HepG2 (cell line): Measurements from ENCODE around the gene THBS4. TPM values are rescaled to one million over a fixed set of nuclear protein-coding genes. Genes with fewer than 3 reads are reported as not detected.

Experiments used
- ATAC-seq: fragments of 200-7000 bp; cut with Tn5 transposase; 3 replicates; pipeline ENCODE4 v1.9.1; 2020; ENCODE audit warnings: mild to moderate bottlenecking, moderate library complexity
- BruUV-seq: library from RNA; stranded (reverse); fragments of 400-500 nt; replicated peaks from 2 replicates; lab custom pipeline; 2021; lab: Mats Ljungman, UMichigan
- CTCF ChIA-PET: fragments of 300-600 bp; formaldehyde crosslinking; extraction: SDS; loops from one replicate; lab custom pipeline; 2021; ENCODE audit warnings: low total read pairs, inconsistent platforms, low intra/inter-chr PET ratio; lab: Yijun Ruan, JAX
- POLR2A ChIA-PET: fragments of 350-600 bp; sonication (Branson Sonifier 250); formaldehyde crosslinking; loops from one replicate; lab custom pipeline; 2020; ENCODE audit warnings: antibody characterized with exemption, inconsistent platforms; lab: Yijun Ruan, JAX
- DNase-seq: peaks from one replicate; pipeline ENCODE4 v3.0.0-alpha.2; 2015; ENCODE audit warnings: low spot score
- FAIRE-seq: peaks from 3 replicates; lab custom pipeline; 2011; peaks lifted over from hg19 to GRCh38; lab: Jason Lieb, UNC
- H2AFZ ChIP-seq: one replicate; pipeline ENCODE4 v1.6.1; 2011; ENCODE audit warnings: low read length, inconsistent platforms
- H3K27ac ChIP-seq: fragments of 300-600 bp; 3 replicates; pipeline ENCODE4 v1.8.0; 2011; ENCODE audit warnings: mixed run types, mild to moderate bottlenecking, mixed read lengths, low read length, inconsistent platforms; ENCODE audit not compliant: insufficient read depth; ENCODE audit errors: extremely low read length
- H3K27me3 ChIP-seq, 2 experiments: fragments of 200-600 bp in 1 of 2; 2 replicates in 1 of 2; 3 replicates in 1 of 2; pipeline versions ENCODE4 v1.6.0 to v1.8.0; 2011; ENCODE audit warnings: low read length in 2 of 2, mild to moderate bottlenecking in 2 of 2, moderate library complexity in 2 of 2, inconsistent platforms in 1 of 2; ENCODE audit not compliant: insufficient read depth in 2 of 2, control insufficient read depth in 1 of 2
- H3K36me3 ChIP-seq, 2 experiments: fragments of 200-600 bp in 1 of 2; replicated peaks in 1 of 2; 2 replicates in 1 of 2; 3 replicates in 1 of 2; pipeline versions ENCODE4 v1.5.1 to v1.8.0; 2011; ENCODE audit warnings: low read length in 2 of 2, inconsistent platforms in 1 of 2; ENCODE audit not compliant: insufficient read depth in 2 of 2, control insufficient read depth in 1 of 2
- H3K4me1 ChIP-seq: 2 replicates; pipeline ENCODE4 v1.5.1; 2012; ENCODE audit warnings: low read length, inconsistent platforms; ENCODE audit not compliant: insufficient read depth
- H3K4me2 ChIP-seq: 2 replicates; pipeline ENCODE4 v1.6.0; 2011; ENCODE audit warnings: low read depth, low read length, inconsistent platforms
- H3K4me3 ChIP-seq, 3 experiments: fragments of 200-600 bp in 1 of 3; sonication (generic), shearing (Covaris generic) in 1 of 3; replicated peaks in 1 of 3; 2 replicates each; pipeline ENCODE4 v1.5.1; 2011 to 2016; ENCODE audit warnings: low read length in 3 of 3, inconsistent platforms in 2 of 3, low read depth in 2 of 3, mild to moderate bottlenecking in 2 of 3, control low read depth in 1 of 3, mixed read lengths in 1 of 3; ENCODE audit not compliant: insufficient read depth in 1 of 3
- H3K79me2 ChIP-seq: one replicate; pipeline ENCODE4 v1.6.1; 2011; ENCODE audit warnings: low read length, inconsistent platforms; ENCODE audit not compliant: insufficient read depth
- H3K9ac ChIP-seq: 2 replicates; pipeline ENCODE4 v1.6.0; 2011; ENCODE audit warnings: mild to moderate bottlenecking, low read depth, low read length, inconsistent platforms; ENCODE audit not compliant: insufficient read depth
- H3K9me3 ChIP-seq: 2 replicates; pipeline ENCODE4 v1.5.1; 2012; ENCODE audit warnings: mild to moderate bottlenecking, low read length
- H4K20me1 ChIP-seq: 2 replicates; pipeline ENCODE4 v1.6.0; 2011; ENCODE audit warnings: inconsistent platforms, mild to moderate bottlenecking, low read length, moderate library complexity; ENCODE audit not compliant: insufficient read depth
- CREB1 ChIP-seq, 2 experiments: fragments of 450-650 bp in 1 of 2; IDR thresholded peaks; 2 replicates each; pipeline ENCODE4 v1.6.1; 2016 to 2017; ENCODE audit warnings: control low read depth in 1 of 2, mild to moderate bottlenecking in 1 of 2, missing compliant biosample characterization in 1 of 2, missing genetic modification characterization in 1 of 2
- HOXA5 ChIP-seq: sonication (generic); formaldehyde crosslinking; IDR thresholded peaks from 2 replicates; pipeline ENCODE4 v1.4.0; 2020; ENCODE audit warnings: missing genetic modification reagents
- HOXA7 ChIP-seq: sonication (generic); formaldehyde crosslinking; IDR thresholded peaks from 2 replicates; pipeline ENCODE4 v1.8.1; 2022; ENCODE audit warnings: mild to moderate bottlenecking, missing genetic modification reagents, moderate library complexity
- MIXL1 ChIP-seq: IDR thresholded peaks from 2 replicates; pipeline ENCODE4 v1.6.1; 2016
- MLLT10 ChIP-seq: sonication (generic); formaldehyde crosslinking; IDR thresholded peaks from 2 replicates; pipeline ENCODE4 v1.4.0; 2020; ENCODE audit warnings: missing genetic modification reagents
- RBFOX2 ChIP-seq: fragments of 200-400 bp; formaldehyde crosslinking; IDR thresholded peaks from 2 replicates; pipeline ENCODE4 v1.6.1; 2017; ENCODE audit warnings: low read depth, mild to moderate bottlenecking, low read length
- RORA ChIP-seq: sonication (generic); formaldehyde crosslinking; IDR thresholded peaks from 2 replicates; pipeline ENCODE4 v1.5.0; 2020; ENCODE audit warnings: mild to moderate bottlenecking, missing genetic modification reagents, moderate library complexity
- ZBTB40 ChIP-seq, 2 experiments: fragments of 450-650 bp in 1 of 2; sonication (generic) in 1 of 2; formaldehyde crosslinking in 1 of 2; IDR thresholded peaks; 2 replicates each; pipeline versions ENCODE4 v1.6.1 to v1.8.0; 2016 to 2022; ENCODE audit warnings: antibody characterized with exemption in 1 of 2, mild to moderate bottlenecking in 1 of 2, missing genetic modification reagents in 1 of 2
- ZKSCAN8 ChIP-seq: IDR thresholded peaks from 2 replicates; pipeline ENCODE4 v1.6.1; 2016; ENCODE audit warnings: borderline replicate concordance, missing genetic modification reagents, missing compliant biosample characterization
- WGBS: methylation state at CpG from one replicate; pipeline ENCODE4 v1.1.6; 2017; ENCODE audit warnings: low lambda C conversion rate; 5-methylcytosine and 5-hydroxymethylcytosine counted together
- in situ Hi-C: cut with HindIII; loops from 2 replicates; pipeline ENCODE4 v1.10.0; 2017; ENCODE audit warnings: low pct_unique_long_range_greater_than_20kb; ENCODE audit not compliant: extremely low pct_ligation_motif_present
- intact Hi-C: fragments of 100-400 bp; cut with micrococcal nuclease; formaldehyde crosslinking; loops from one replicate; pipeline ENCODE4 v1.10.0; 2022; ENCODE audit not compliant: unreplicated experiment
- polyA plus RNA-seq, 8 experiments: library from polyadenylated mRNA; depleted of rRNA in 3 of 8; stranded (reverse) in 7 of 8; unstranded in 1 of 8; fragments of >200 nt; fragmentation: Illumina TruSeq in 4 of 8; extraction: Trizol in 4 of 8; gene quantifications; 2 replicates each; pipeline versions ENCODE4 v1.2.1 to v1.2.3, GENCODE V29; 2011 to 2016; ENCODE audit warnings: low read depth in 4 of 8, missing spikeins in 1 of 8, mixed read lengths in 1 of 8; ENCODE audit not compliant: insufficient read depth in 1 of 8
- total RNA-seq, 5 experiments: library from RNA; depleted of rRNA; stranded (reverse); fragments of >200 nt; fragmentation: Illumina TruSeq; extraction: Trizol; gene quantifications; 2 replicates each; pipeline ENCODE4 v1.2.3, GENCODE V29; 2016; ENCODE audit warnings: low read depth in 1 of 5

THBS4 gene
- total and polyA plus RNA-seq, 2 of the 13 experiments (the other 11 are each of a cell fraction or from before 2014, with no cell fraction given): 0.60 to 1.2 TPM

GRCh38 chr5:80059354-80059980 is 24.3 kb downstream of the THBS4 start:
- in situ Hi-C loops: no loop called here
- no peak for DNase-seq
- Histone ChIP-seq H3K4me3 (no peak overlapping the region), H3K9me3 (no peaks in the 10 kb centered on the region), H3K4me2 (no peak overlapping the region), H4K20me1 (no peaks in the 10 kb centered on the region), H3K4me1 (peaks cover 20% of the 10 kb centered on the region), H3K79me2 (no peaks in the 10 kb centered on the region), H3K36me3 (no peaks in the 10 kb centered on the region), H2AFZ (no peak overlapping the region), H3K9ac (no peak overlapping the region), H3K27me3 (peaks cover 0 to 5% of the 10 kb centered on the region in 2 experiments; a peak in 2 of 5 replicates), H3K27ac (no peak overlapping the region)
- TF ChIP-seq ZKSCAN8 (CRISPR knock-in tag) (no peak), RORA (CRISPR knock-in tag) (no peak), MLLT10 (CRISPR knock-in tag) (no peak), RBFOX2 (no peak), CREB1 (IDR thresholded peaks at IDR 0.05) (no peak), CREB1 (CRISPR knock-in tag; IDR thresholded peaks at IDR 0.05) (no peak), MIXL1 (CRISPR knock-in tag) (no peak)
- WGBS: 69% methylated on average over 18 of the region's 18 CpGs
- ChIA-PET POLR2A (no interaction called here), CTCF (no interaction called here)
- ATAC-seq: no peak
- intact Hi-C loops: no loop called here
- no TSS peak for BruUV-seq
- no peak for FAIRE-seq

GRCh38 chr5:80060966-80061365 is 25.8 kb downstream of the THBS4 start:
- in situ Hi-C loops: no loop called here
- H3K4me3 ChIP-seq: no peak overlapping the region
- POLR2A ChIA-PET: no interaction called here
- H3K27ac ChIP-seq: no peak overlapping the region
- H3K79me2 ChIP-seq: no peaks in the 10 kb centered on the region
- H4K20me1 ChIP-seq: no peaks in the 10 kb centered on the region
- H3K4me1 ChIP-seq: peaks cover 20% of the 10 kb centered on the region
- peak; percentile 53 for ATAC-seq
- 0 out of 2 replicates have a peak overlapping the region, but pooled peaks have one; percentile 25 for H3K4me2 ChIP-seq
- H3K36me3 ChIP-seq: no peaks in the 10 kb centered on the region
- 42% methylated on average over 4 of the region's 4 CpGs for WGBS
- intact Hi-C loops: no loop called here
- H2AFZ ChIP-seq: no peak overlapping the region
- H3K27me3 ChIP-seq: peaks cover 0 to 2% of the 10 kb centered on the region in 2 experiments; a peak in 1 of 5 replicates
- no peaks in the 10 kb centered on the region for H3K9me3 ChIP-seq
- DNase-seq: no peak
- BruUV-seq: no TSS peak
- no peak for FAIRE-seq
- H3K9ac ChIP-seq: no peak overlapping the region
- CTCF ChIA-PET: no interaction called here
- TF ChIP-seq HOXA7 (CRISPR knock-in tag) (no peak), HOXA5 (CRISPR knock-in tag) (no peak), ZBTB40 (IDR thresholded peaks at IDR 0.05) (no peak), ZBTB40 (CRISPR knock-in tag; IDR thresholded peaks at IDR 0.05) (no peak)
